ENCODE results near the gene RPL37A. TPM values are rescaled to one million over a fixed set of nuclear protein-coding genes. Genes with fewer than 3 reads are reported as not detected.

RPL37A gene
- total RNA-seq, 1 donor from 2014 or later, result 2,608 TPM

DNA sequence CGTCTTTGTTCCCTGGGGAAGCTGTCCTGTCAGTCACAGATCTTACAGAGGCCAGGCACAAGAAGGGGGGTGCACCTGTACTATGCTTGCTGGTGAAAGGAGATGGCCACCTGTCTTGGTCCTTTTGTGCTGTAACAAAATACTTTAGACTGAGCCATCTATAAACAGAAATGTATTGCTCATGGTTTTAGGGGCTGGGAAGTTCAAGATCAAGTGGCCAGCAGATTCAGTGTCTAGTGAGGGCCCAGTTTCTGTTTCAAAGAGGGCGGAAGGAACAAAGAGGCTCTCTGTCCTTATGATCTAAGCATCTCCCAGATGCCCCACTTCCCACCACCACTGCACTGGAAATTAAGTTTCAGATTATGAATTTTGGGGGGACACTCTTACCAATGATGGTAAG is 35.5 kb upstream of the RPL37A start:
- no peaks in the 10 kb centered on the region for H3K27me3 Mint-ChIP-seq (ENCODE audit: unreplicated experiment)
- H3K27ac Mint-ChIP-seq (ENCODE audit: unreplicated experiment), result no peak overlapping the region
- H3K4me3 Mint-ChIP-seq (ENCODE audit: unreplicated experiment), result no peak overlapping the region
- TF ChIP-seq, protein P1, sequence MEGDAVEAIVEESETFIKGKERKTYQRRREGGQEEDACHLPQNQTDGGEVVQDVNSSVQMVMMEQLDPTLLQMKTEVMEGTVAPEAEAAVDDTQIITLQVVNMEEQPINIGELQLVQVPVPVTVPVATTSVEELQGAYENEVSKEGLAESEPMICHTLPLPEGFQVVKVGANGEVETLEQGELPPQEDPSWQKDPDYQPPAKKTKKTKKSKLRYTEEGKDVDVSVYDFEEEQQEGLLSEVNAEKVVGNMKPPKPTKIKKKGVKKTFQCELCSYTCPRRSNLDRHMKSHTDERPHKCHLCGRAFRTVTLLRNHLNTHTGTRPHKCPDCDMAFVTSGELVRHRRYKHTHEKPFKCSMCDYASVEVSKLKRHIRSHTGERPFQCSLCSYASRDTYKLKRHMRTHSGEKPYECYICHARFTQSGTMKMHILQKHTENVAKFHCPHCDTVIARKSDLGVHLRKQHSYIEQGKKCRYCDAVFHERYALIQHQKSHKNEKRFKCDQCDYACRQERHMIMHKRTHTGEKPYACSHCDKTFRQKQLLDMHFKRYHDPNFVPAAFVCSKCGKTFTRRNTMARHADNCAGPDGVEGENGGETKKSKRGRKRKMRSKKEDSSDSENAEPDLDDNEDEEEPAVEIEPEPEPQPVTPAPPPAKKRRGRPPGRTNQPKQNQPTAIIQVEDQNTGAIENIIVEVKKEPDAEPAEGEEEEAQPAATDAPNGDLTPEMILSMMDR (IDR thresholded peaks at IDR 0.05), result no peak
- DNase-seq (ENCODE audit: extremely low spot score, unreplicated experiment), result no peak
- H3K36me3 Mint-ChIP-seq (ENCODE audit: unreplicated experiment), result peaks cover 31% of the 10 kb centered on the region
- no peaks in the 10 kb centered on the region for H3K9me3 Mint-ChIP-seq (ENCODE audit: unreplicated experiment)
- no peaks in the 10 kb centered on the region for H3K4me1 Mint-ChIP-seq (ENCODE audit: unreplicated experiment)

DNA sequence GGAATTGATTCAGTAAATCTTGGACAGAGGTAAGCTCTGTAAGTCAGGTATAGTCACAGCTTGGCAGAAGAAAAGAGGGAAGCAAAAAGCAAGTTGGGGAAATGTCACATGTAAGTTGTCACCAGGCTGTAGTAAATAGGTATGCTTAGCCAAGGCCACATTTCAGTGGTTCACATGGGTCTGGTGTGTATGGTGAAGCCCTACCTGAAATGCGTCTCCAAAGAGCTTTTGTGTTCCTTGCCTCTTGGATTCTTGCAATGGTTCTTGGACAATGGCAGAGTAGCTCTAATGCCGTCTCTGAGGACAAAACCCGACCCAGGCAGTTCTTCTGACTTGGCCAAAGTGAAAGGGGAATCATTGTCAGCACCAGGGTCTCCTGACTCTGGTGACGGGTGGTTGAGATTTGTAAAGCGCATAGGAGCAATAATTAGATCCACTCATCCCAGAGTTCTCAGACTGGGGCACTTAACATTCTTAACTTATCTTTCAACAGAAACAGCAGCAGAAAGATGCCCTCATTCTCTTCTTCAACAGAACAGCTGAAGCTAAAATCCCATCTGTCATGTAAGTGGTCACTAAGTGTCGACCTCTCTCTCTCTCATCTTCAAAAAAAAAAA is 34.4 kb upstream of the RPL37A start:
- Mint-ChIP-seq H3K36me3 (ENCODE audit: unreplicated experiment) (peaks cover 31% of the 10 kb centered on the region), H3K27ac (ENCODE audit: unreplicated experiment) (no peak overlapping the region), H3K27me3 (ENCODE audit: unreplicated experiment) (no peaks in the 10 kb centered on the region), H3K9me3 (ENCODE audit: unreplicated experiment) (no peaks in the 10 kb centered on the region), H3K4me3 (ENCODE audit: unreplicated experiment) (no peak overlapping the region), H3K4me1 (ENCODE audit: unreplicated experiment) (no peaks in the 10 kb centered on the region)
- TF ChIP-seq, protein P1 (IDR thresholded peaks at IDR 0.05), result no peak
- no peak for DNase-seq (ENCODE audit: extremely low spot score, unreplicated experiment)

DNA sequence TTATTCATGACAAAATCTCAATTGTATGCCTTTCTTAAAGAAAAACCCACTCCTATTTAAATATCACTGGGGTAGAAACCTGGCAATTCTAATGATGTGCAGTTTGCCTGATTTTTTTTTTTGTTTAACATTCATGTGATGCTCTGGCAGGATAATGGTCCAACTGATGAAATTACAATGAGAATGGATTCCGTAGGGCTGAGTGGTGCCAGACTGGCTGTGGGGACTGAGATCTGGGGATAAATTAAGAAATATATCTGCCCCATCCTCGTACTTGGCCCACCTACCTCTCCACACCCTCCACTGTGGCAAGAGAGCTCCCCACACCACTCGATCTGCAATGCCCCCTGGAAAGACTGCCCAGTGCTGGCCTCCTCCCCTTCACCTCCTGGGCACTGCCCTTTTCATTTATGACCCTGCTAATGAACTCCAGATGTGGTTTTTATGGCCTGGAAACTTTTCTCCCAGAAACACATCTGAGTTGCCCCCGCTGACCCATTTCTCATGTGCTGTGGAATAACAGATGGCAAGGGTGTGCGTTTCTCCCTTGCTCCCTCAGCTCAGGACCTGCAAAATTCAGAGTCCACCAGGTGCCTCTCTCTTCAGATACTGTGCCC is 33.0 kb upstream of the RPL37A start:
- Mint-ChIP-seq H3K9me3 (ENCODE audit: unreplicated experiment) (no peaks in the 10 kb centered on the region), H3K27ac (ENCODE audit: unreplicated experiment) (no peak overlapping the region), H3K36me3 (ENCODE audit: unreplicated experiment) (peaks cover 40% of the 10 kb centered on the region), H3K27me3 (ENCODE audit: unreplicated experiment) (no peaks in the 10 kb centered on the region), H3K4me1 (ENCODE audit: unreplicated experiment) (no peaks in the 10 kb centered on the region), H3K4me3 (ENCODE audit: unreplicated experiment) (no peak overlapping the region)
- TF ChIP-seq, protein P1 (IDR thresholded peaks at IDR 0.05), result no peak
- DNase-seq (ENCODE audit: extremely low spot score, unreplicated experiment), result no peak

DNA sequence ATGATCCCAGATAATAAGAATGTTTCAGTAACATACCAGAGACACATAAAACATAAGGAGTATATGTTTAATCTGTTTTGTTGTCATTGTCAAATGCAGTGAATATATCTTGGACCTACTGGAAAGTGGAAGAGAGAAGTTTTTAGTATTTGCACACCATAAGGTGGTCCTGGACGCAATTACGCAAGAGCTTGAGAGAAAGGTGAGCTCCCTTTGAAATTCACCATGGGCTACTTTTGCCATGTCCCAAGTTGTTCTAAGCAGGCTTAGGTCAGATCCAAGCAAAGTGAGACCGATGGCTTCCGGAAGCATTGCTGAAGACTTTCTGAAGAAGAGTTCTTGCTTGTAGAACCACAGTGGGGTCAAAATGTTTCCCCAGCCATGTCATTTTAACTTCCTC is 30.8 kb upstream of the RPL37A start:
- no peaks in the 10 kb centered on the region for H3K27me3 Mint-ChIP-seq (ENCODE audit: unreplicated experiment)
- no peak overlapping the region for H3K27ac Mint-ChIP-seq (ENCODE audit: unreplicated experiment)
- no peaks in the 10 kb centered on the region for H3K4me1 Mint-ChIP-seq (ENCODE audit: unreplicated experiment)
- no peak for DNase-seq (ENCODE audit: extremely low spot score, unreplicated experiment)
- no peak overlapping the region for H3K4me3 Mint-ChIP-seq (ENCODE audit: unreplicated experiment)
- no peaks in the 10 kb centered on the region for H3K9me3 Mint-ChIP-seq (ENCODE audit: unreplicated experiment)
- peaks cover 42% of the 10 kb centered on the region for H3K36me3 Mint-ChIP-seq (ENCODE audit: unreplicated experiment)
- TF ChIP-seq, protein P1 (IDR thresholded peaks at IDR 0.05), result no peak

DNA sequence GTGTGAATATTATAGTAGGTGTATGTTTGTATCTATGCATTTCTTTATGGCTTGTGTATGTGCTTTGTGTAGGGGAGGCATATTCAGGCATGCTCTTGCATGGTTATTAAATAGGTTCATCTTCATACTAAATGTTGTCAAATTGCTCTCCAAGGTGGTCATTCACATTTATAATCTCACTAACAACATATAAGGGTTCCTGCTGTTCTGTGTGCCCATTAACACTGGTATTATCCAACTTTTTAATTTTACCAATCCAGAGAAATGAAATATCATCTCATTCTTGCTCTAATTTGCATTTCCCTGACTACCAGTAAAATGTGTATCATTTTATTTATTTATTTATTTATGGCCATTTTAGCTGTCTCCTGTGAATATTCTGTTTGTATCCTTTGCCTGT is 29.0 kb upstream of the RPL37A start:
- H3K4me1 Mint-ChIP-seq (ENCODE audit: unreplicated experiment), result no peaks in the 10 kb centered on the region
- H3K4me3 Mint-ChIP-seq (ENCODE audit: unreplicated experiment), result no peak overlapping the region
- peaks cover 35% of the 10 kb centered on the region for H3K36me3 Mint-ChIP-seq (ENCODE audit: unreplicated experiment)
- no peaks in the 10 kb centered on the region for H3K27me3 Mint-ChIP-seq (ENCODE audit: unreplicated experiment)
- TF ChIP-seq, protein P1 (IDR thresholded peaks at IDR 0.05), result no peak
- H3K9me3 Mint-ChIP-seq (ENCODE audit: unreplicated experiment), result no peaks in the 10 kb centered on the region
- H3K27ac Mint-ChIP-seq (ENCODE audit: unreplicated experiment), result no peak overlapping the region
- DNase-seq (ENCODE audit: extremely low spot score, unreplicated experiment), result no peak
